Ascending aorta (tissue), 2 donors: ENCODE data around the gene IL31. TPM values are rescaled to one million over a fixed set of nuclear protein-coding genes. Genes with fewer than 3 reads are reported as not detected.

Experiments used
- DNase-seq, 2 donors: peaks; one replicate each; pipeline ENCODE4 v3.0.0-alpha.2; 2019; ENCODE audit warnings: low spot score in 2 of 2
- H3K27ac ChIP-seq, 2 donors: fragments of 200-600 bp; sonication (generic); one replicate each; pipeline ENCODE4 v1.5.1; 2016 to 2017; ENCODE audit warnings: mild to moderate bottlenecking in 1 of 2
- H3K27me3 ChIP-seq: fragments of 200-600 bp; sonication (generic); one replicate; pipeline ENCODE4 v1.5.1; 2017
- H3K36me3 ChIP-seq, 2 donors: fragments of 200-600 bp; sonication (generic); one replicate each; pipeline ENCODE4 v1.5.1; 2016
- H3K4me1 ChIP-seq, 2 donors: fragments of 200-600 bp; sonication (generic); one replicate each; pipeline ENCODE4 v1.5.1; 2016 to 2017; ENCODE audit warnings: mild to moderate bottlenecking in 1 of 2
- H3K4me3 ChIP-seq, 2 donors: fragments of 200-600 bp; sonication (generic); one replicate each; pipeline ENCODE4 v1.5.1; 2016 to 2017; ENCODE audit warnings: mild to moderate bottlenecking in 1 of 2
- H3K9me3 ChIP-seq, 2 donors: fragments of 200-600 bp; sonication (generic); one replicate each; pipeline ENCODE4 v1.5.1; 2016
- intact Hi-C: fragments of 100-400 bp; cut with DNase I; formaldehyde crosslinking; loops from one replicate; pipeline ENCODE4 v1.15.1; 2023
- total RNA-seq: library from RNA; depleted of rRNA; stranded (reverse); fragments of >200 nt; gene quantifications from one replicate; pipeline ENCODE4 v1.1.0, GENCODE V29; 2016
- TF ChIP-seq, protein P1 (sequence below), 3 experiments: fragments of 200-600 bp in 2 of 3; fragments of 450-650 bp in 1 of 3; sonication (generic) in 2 of 3; IDR thresholded peaks; one replicate each; pipeline ENCODE4 v1.5.1; 2016 to 2019; ENCODE audit warnings: antibody characterized with exemption in 3 of 3, mild to moderate bottlenecking in 1 of 3, moderate library complexity in 1 of 3

Gene IL31
- total RNA-seq, 1 donor from 2014 or later, result not detected

DNA sequence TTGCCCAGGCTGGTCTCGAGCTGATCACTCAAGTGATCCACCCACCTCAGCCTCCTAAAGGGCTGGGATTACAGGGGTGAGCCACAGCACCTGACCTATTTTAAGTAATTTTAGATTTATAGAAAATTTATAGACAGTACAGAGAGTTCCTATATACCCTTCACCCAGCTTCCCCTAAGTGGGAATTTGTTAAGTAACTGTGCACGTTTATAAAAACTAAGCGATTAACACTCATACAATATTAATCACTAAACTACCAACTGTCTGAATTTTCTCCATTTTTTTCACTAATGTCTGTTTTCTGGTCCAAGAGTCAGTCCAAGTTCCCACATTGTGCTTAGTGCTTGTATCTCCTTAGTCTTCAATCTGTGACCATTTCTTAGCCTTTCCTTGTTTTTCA lies 5.5 kb downstream of the IL31 start:
- Histone ChIP-seq H3K36me3 (no peaks in the 10 kb centered on the region), H3K27ac (no peak overlapping the region), H3K4me1 (no peaks in the 10 kb centered on the region), H3K9me3 (no peaks in the 10 kb centered on the region), H3K4me3 (no peak overlapping the region), H3K27me3 (no peaks in the 10 kb centered on the region)
- intact Hi-C loops, result no loop called here
- TF ChIP-seq, protein P1, sequence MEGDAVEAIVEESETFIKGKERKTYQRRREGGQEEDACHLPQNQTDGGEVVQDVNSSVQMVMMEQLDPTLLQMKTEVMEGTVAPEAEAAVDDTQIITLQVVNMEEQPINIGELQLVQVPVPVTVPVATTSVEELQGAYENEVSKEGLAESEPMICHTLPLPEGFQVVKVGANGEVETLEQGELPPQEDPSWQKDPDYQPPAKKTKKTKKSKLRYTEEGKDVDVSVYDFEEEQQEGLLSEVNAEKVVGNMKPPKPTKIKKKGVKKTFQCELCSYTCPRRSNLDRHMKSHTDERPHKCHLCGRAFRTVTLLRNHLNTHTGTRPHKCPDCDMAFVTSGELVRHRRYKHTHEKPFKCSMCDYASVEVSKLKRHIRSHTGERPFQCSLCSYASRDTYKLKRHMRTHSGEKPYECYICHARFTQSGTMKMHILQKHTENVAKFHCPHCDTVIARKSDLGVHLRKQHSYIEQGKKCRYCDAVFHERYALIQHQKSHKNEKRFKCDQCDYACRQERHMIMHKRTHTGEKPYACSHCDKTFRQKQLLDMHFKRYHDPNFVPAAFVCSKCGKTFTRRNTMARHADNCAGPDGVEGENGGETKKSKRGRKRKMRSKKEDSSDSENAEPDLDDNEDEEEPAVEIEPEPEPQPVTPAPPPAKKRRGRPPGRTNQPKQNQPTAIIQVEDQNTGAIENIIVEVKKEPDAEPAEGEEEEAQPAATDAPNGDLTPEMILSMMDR (IDR thresholded peaks at IDR 0.05), result no peak
- DNase-seq, result no peak

DNA sequence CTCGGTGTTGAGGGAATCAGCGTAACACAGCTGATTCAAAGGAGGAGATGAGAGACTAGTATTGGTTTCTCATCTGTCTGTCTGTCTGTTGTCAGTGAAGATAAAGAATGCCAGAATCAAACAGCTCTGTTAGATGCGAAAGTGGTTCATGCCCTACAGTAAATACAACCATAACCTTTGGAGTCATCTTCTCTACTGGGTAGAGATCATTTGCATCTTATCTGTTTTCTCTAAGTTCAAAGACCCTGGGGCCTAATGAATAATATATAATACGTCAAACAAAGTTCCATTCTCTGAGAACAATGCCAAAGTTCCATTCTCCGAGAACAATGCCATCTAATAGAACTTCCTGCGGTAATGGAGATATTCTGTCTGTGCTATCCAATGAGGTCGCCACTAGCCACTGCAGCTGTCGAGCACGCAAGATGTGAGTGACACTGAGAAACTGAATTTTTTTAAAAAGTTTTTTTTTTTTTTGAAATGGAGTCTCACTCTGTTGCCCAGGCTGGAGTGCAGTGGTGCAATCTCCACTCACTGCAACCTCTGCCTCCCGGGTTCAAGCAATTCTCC lies 6.6 kb downstream of the IL31 start:
- H3K27me3 ChIP-seq, result no peaks in the 10 kb centered on the region
- H3K36me3 ChIP-seq, result no peaks in the 10 kb centered on the region
- TF ChIP-seq, protein P1 (IDR thresholded peaks at IDR 0.05), result no peak
- no peak overlapping the region for H3K4me3 ChIP-seq
- no peak overlapping the region for H3K27ac ChIP-seq
- DNase-seq, result no peak
- intact Hi-C loops, result no loop called here
- H3K9me3 ChIP-seq, result no peaks in the 10 kb centered on the region
- H3K4me1 ChIP-seq, result no peaks in the 10 kb centered on the region

DNA sequence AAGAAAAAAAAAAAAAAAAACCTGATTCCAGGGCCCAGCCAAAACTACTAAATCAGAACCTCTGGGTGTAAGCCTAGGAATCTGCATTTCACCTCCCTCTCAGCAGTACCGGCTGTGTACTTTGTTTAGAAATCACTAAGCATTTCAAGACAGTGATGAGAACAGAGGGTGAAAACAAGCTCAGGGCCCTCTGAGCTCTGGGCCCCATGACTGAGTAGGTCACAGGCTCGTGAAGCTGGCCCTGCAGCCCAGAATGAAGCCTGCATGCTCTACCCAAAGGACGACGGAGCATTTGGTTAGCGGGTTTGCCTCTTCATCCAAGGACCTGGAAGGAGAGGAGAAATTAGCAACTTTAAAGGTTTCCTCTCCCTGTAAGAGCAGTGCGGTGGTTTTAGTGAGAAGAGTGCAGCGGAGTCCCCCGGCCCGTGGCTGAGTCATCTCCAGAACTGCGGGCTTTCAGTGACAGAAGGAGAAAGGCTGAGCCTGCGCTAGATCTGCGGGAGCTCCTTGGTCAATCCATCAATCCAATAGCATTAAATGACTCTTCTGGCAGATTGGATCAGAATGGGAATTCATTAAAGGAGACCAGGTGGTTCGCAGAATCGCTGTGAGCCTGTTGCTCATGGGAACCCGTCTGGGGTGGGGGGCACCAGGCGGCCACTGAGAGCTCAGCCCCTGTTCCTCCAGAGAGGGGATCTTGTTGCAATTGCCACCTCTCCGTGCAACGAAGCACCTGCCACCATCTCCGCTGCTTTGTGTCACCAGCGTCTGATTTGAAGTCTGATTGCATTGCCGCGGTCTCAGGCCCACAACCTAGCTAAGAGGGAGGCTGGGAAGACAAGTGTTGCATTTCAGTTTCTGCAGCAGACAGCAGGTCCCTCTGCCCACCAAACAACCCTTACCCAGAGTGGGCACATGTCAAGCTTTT lies 7.3 kb downstream of the IL31 start:
- intact Hi-C loops, result no loop called here
- TF ChIP-seq, protein P1 (IDR thresholded peaks at IDR 0.05), result no peak
- H3K36me3 ChIP-seq, result no peaks in the 10 kb centered on the region

DNA sequence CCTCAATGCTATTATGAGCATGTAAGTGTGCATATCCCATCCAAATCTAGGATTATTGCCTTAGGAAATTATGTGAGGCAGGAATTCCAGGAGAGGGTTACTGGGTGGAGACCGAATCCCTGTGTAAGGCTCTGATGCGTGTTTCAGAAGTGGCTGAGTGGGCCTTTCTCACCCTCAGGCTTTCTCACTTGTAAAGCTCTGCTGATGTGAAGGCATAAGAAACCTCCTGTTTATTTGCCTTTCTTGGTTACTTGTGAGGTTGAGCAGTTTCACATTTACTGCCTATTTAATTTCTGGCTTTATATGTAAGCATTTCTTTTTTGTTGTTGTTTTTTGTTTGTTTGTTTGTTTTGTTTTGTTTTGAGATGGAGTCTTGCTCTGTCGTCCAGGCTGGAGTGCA lies 11.0 kb downstream of the IL31 start:
- no peaks in the 10 kb centered on the region for H3K27me3 ChIP-seq
- intact Hi-C loops, result no loop called here
- H3K4me1 ChIP-seq, result no peaks in the 10 kb centered on the region
- H3K4me3 ChIP-seq, result no peak overlapping the region
- no peaks in the 10 kb centered on the region for H3K9me3 ChIP-seq
- TF ChIP-seq, protein P1 (IDR thresholded peaks at IDR 0.05), result no peak
- no peak for DNase-seq
- no peaks in the 10 kb centered on the region for H3K36me3 ChIP-seq
- no peak overlapping the region for H3K27ac ChIP-seq

More for the DNA sequence above, 7.3 kb downstream of the IL31 start:
- Histone ChIP-seq H3K27ac (no peak overlapping the region), H3K9me3 (no peaks in the 10 kb centered on the region), H3K4me3 (no peak overlapping the region), H3K4me1 (no peaks in the 10 kb centered on the region), H3K27me3 (no peaks in the 10 kb centered on the region)
- no peak for DNase-seq

DNA sequence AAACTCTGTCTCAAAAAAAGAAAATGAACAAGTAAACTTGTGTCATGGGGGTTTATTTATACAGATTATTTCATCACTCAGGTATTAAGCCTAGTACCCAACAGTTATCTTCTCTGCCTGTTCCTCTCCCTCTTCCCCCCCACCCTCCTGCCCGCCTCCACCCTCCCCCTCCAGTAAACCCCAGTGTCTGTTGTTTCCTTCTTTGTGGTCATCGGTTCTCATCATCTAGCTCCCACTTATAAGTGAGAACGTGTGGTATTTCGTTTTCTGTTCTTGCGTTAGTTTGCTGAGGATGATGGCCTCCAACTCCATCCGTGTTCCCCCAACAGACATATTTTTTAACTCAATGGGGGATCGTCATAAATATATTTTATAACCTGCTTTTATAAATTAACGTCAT lies 12.3 kb downstream of the IL31 start:
- H3K9me3 ChIP-seq, result no peaks in the 10 kb centered on the region
- H3K4me1 ChIP-seq, result no peaks in the 10 kb centered on the region
- no peaks in the 10 kb centered on the region for H3K36me3 ChIP-seq
- no peak for DNase-seq
- TF ChIP-seq, protein P1 (IDR thresholded peaks at IDR 0.05), result no peak
- H3K27ac ChIP-seq, result no peak overlapping the region
- H3K27me3 ChIP-seq, result no peaks in the 10 kb centered on the region
- intact Hi-C loops, result no loop called here
- no peak overlapping the region for H3K4me3 ChIP-seq
